CD4-positive, alpha-beta T cell treated with Interleukin-17A for 1 hour (primary cell): ENCODE data around the gene HES6.
"Not testable (repeated sequence)": the region's sequence is repeated elsewhere in the genome, so short reads cannot be mapped to it uniquely, and the experiment has no call there.

Experiments used
- DNase-seq: peaks from one replicate; pipeline ENCODE4 v3.0.0-alpha.2; 2020

The HES6 gene

DNA sequence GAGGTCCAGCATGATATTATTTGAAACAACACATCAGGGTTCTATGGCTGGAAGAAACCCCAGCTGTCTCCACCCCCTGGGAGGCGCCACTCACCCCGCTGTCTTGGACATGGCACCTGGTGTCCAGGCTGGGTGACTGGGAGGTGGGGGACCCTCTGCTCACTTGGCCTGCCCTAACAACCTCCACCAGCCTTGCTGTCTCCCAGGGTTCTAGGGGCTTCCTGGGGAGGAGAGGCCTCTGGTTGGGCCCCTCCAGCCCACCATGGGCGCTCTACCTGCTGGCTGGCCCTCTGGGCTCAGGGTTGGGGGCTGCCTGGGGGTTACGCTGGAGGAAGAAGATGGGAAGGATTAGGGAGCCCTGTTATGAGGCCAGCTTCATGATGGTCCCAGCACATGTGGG is 32.3 kb upstream of the HES6 start:
- no peak for DNase-seq

- DNase-seq, result not testable (repeated sequence)
Measured at GRCh38 chr2:238271686-238272085, 31.8 kb upstream of the HES6 start.

DNA sequence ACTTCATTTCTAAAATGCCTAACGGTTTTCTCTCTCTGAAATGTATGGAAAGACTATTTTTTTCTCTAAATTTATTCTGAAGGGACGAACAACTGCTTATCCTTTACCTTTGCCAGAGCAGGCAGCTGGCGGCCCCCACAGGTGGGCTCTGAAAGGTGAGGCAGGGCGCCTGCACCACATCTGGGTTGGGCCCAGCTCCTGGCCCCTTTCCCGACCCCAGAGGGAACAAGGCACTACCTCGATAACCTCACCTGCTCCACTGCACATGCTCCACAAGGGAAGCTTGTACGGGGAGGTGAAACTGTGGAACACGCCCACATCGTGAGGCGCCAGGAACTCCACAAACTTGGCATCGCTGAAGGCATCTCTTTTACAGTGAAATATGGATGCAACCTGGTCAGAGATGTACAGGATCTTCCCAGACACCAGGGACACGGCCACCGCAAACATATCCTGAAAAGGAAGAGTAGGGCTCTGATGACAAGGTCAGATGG is 31.3 kb upstream of the HES6 start:
- no peak for DNase-seq

DNA sequence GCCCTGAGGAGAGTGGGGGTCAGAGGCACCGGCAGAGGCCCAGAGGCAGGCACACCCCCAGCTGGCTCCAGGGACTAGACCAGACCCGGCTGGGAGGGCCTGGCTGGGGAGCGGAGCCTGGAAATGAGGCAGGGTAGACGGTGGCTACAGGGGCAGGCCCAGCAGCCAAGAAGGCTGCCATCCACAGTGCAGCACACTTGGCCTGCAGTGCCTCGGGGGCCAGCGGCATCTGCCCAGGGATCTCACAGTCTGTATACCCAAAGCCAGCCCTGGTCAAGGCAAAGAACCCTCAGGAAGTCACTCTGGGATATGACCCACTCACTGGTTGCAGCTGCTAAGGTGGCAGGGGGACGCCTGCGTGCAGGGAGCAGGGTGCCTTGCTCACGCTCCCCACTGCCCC is 30.8 kb upstream of the HES6 start:
- DNase-seq, result no peak

GRCh38 chr2:238269741-238270140 is 29.9 kb upstream of the HES6 start:
- no peak for DNase-seq

- DNase-seq, result no peak
Measured at GRCh38 chr2:238267884-238268680, 28.2 kb upstream of the HES6 start.

DNA sequence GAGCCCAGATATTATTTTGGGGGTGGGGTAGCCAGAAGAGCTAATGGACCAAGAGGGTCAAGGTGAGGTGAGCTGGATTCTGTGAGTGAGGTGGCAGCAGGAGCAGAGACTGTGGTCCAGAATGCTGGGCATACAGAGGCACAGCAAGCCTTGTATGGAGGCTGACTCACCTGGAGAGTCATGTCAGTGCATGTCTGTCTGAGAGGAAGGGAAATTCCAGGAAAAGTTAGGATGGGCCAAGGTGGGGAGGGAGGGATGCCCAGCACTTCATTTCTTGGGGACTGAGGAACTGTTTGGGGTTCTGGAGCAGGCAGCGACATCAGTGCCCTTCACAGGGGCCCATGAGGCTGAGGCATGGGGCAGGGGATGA is 27.5 kb upstream of the HES6 start:
- DNase-seq, result no peak

GRCh38 chr2:238265605-238266004 is 25.8 kb upstream of the HES6 start:
- DNase-seq, result no peak

- DNase-seq, result no peak
Measured at GRCh38 chr2:238264072-238264460, 24.2 kb upstream of the HES6 start.

GRCh38 chr2:238263204-238264071 is 23.6 kb upstream of the HES6 start:
- peak; percentile 78 for DNase-seq

DNA sequence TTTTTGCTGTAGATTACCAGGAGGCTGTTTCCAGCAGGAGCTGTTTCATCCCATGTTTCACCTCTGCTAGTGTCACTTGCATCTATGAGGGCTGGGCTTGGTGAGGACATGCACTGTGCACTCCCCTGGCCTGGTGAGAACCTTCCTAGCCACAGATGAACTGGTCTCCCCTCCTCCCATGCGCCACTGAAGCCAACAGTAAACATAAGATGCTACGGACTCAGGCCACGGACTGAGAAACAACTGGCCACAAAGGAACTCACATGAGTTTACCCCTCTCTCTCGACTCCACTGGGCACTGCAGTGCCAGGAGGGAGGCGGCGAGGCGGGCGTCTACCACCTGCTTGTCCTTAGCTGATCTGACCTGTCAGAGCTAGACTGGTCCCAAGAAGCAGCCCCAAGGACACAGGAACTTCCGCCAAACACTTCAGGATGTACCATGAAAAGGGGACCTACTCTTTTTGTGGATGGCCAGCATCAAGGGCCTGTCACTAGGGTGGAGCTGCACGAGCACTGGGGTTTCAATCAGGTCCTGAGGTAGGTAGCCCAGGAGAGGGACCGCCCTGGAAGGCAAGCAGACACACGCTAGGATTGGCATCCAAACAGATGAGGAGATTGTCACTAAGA is 22.8 kb upstream of the HES6 start:
- DNase-seq, result no peak

- no peak for DNase-seq
Measured at GRCh38 chr2:238261718-238262375, 22.0 kb upstream of the HES6 start.

DNA sequence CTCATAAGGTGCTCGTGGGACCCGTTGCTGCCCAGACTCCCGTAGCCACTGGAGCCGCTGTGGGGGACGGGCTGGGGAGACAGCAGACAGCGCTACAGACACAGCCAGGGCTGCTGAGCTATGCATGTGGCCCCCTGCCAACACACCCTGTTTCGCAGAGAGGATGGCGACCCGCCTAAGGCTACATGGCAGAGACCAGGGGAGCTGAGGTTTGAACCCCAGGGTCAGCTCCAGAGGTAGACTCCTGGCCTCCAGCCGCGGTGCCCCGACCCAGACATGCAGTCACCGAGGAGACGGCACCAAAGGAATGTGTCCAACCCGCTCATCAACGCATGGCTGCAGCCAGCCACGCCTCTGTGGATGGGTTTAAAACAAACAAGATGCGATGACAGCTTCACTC is 21.0 kb upstream of the HES6 start:
- DNase-seq, result no peak

- no peak for DNase-seq
Measured at GRCh38 chr2:238259061-238260020, 19.5 kb upstream of the HES6 start.

DNA sequence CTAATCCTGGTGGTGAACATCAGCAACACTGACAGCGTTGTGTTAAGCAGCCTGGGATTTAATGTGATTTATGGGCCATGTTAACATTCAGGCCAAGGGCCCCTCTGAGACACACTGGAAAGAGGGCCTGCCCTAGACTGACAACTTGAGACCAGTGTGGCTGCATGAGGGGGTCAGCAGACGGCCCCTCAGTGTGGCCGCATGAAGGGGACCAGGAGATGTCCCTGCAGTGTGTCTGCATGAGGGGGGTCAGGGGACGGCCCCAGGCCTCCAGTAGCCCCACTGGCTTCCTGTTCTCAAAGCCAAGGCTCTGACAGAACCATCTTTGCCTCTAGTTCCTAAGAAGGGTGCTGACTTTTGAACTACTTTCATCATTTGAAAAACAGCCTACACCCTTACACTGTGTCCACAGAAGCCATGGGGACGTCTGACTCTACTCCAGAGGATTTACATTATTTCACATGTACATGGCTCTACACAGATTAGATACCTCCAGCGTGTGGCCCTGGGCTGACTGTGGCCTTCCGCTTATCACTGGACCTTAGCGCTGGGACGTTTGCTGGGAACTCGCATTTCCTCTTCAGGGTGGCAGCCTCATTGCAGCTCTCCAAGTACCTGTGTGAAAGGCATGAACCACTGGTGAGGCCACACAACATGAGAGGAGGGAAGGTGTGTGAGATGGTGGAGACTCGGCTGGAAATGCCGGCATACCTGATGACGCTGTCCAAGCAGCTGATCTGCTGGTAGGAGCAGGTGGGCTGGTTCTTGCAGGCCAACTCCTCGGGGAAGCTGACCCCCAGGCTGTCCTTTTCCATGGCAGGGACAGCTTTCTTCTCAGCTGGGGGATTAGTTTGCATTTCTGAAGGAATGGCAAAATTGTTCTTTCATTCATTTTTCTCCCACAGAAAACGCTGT is 18.2 kb upstream of the HES6 start:
- no peak for DNase-seq

- peak; percentile 83 for DNase-seq
Measured at GRCh38 chr2:238256594-238257104, 16.8 kb upstream of the HES6 start.

DNA sequence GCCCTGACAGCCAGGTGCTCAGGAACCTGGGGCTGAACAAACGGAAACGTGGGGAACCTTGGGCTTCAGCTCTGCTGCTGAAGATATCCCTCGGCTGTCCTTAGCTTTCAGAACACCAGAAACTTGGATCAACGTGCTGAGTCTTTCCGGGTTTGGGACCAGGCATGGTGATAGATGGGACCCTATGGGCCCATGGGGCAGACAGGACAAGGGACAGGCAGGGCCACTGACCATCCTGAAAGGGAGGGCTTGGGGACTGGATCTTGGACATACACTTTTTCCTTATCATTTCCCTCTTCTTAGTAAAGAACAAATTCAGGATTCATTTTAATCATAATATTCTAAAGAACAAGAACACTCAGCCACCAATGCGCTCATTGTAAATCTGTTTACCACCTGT is 16.3 kb upstream of the HES6 start:
- no peak for DNase-seq

DNA sequence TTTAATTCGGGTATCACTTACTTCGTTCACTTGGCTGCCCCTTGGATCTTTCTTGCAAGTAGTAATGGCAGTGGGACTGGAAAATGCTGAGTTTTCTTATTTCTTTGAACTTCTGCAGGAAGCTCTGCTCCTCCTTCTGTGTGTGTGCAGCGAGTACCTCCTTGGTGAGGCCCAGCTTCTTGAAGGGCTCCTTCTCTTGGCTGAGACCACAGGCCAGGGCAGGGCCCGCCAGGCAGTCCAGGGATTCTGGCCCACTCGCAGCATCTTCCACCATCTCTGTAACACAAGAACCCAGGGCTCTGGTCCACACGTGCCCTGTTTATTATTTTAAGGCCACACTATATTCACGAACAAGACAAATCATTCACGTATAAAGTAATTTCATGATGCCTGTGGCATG is 15.8 kb upstream of the HES6 start:
- DNase-seq, result no peak

- DNase-seq, result no peak
Measured at GRCh38 chr2:238255151-238255551, 15.3 kb upstream of the HES6 start.

GRCh38 chr2:238254095-238254723 is 14.4 kb upstream of the HES6 start:
- no peak for DNase-seq
